NT2/D1 (cell line): ENCODE measurements around the gene SRSF4.

ENCODE experiments used
- SUZ12 ChIP-seq: IDR thresholded peaks from 2 replicates; pipeline ENCODE4 v1.6.1; 2011; ENCODE audit not compliant: insufficient read length, insufficient read depth; ENCODE audit errors: extremely low read depth
- YY1 ChIP-seq: IDR thresholded peaks from 2 replicates; pipeline ENCODE4 v1.6.1; 2011; ENCODE audit not compliant: insufficient read length, insufficient read depth
- ZNF274 ChIP-seq: IDR thresholded peaks from 2 replicates; pipeline ENCODE4 v1.6.1; 2011; ENCODE audit warnings: mild to moderate bottlenecking, low read depth, low read length

DNA sequence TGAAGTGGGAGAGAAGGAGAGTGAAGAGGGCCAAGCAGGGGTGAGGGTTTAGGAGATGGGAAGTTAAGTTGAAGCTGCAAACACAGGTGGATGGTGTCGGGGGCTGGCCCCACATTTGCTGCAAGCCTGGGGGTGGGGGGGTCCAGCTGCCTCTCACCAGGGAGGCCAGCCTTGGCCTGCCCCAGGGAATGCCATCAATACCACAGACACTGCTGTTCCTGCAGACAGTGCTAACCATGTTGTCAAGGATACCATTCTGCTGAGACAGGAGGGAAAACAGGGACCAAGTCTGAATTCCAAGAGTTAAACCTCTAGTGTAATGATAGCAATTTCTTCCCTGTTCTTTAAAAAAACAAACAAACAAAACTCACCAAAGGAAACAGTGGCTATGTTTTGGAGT is 41.0 kb upstream of the SRSF4 start:
- no peak for TF ChIP-seq YY1
- TF ChIP-seq SUZ12, result no peak
- no peak for TF ChIP-seq ZNF274
